ENCODE data around the gene OR10G3.
"Not testable (repeated sequence)": the region's sequence is repeated elsewhere in the genome, so short reads cannot be mapped to it uniquely, and the experiment has no call there.

Gene OR10G3, protein sequence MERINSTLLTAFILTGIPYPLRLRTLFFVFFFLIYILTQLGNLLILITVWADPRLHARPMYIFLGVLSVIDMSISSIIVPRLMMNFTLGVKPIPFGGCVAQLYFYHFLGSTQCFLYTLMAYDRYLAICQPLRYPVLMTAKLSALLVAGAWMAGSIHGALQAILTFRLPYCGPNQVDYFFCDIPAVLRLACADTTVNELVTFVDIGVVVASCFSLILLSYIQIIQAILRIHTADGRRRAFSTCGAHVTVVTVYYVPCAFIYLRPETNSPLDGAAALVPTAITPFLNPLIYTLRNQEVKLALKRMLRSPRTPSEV

DNA sequence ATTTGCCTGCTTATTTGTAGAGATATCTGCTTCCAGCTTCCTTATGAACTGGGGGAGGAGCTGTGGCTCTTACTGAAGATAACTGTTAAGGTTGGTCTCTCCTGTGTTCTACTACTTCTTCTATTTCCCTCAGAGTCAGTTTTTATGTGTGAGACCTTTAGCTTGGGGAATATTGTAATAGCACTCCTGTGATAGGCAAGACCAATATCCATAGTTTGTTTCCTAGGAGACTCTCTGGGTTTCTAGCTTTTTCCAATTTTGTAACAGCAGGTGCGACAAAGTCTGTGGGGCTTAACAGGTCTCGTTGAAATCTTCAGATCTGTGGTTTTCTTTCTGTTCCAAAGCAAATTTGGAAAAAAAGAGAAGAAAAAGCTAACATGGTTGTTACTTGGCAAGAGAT is at the start of gene OR10G3:
OR10G3 (minus strand) TSS at position 101 of the 400 bp plus-strand sequence. CDS start 9,332 bp downstream, outside the sequence.
- FAIRE-seq: no peak

- FAIRE-seq: no peak
Observed at GRCh38 chr14:21626491-21627230, 46.8 kb upstream of the OR10G3 start.

- FAIRE-seq: no peak
Observed at GRCh38 chr14:21617614-21618013, 37.7 kb upstream of the OR10G3 start.

- no peak for FAIRE-seq
Observed at GRCh38 chr14:21614240-21614639, 34.4 kb upstream of the OR10G3 start.

- no peak for FAIRE-seq
Observed at GRCh38 chr14:21612324-21612723, 32.4 kb upstream of the OR10G3 start.

DNA sequence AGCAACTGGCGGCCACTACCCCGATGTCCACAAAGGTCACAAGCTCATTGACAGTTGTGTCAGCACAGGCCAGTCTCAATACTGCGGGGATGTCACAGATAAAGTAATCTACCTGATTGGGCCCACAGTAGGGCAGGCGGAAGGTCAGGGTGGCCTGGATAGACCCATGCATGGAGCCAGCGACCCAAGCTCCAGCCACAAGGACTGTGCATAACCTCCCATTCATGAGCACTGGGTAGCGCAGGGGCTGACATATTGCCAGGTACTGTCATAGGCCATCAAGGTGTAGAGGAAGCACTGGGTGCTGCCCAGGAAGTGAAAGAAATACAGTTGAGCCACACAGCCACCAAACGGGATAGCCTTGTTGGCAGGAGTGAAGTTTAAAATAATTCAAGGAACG is 22.3 kb upstream of the OR10G3 start:
- FAIRE-seq: not testable (repeated sequence)

GRCh38 chr14:21589317-21589716 is 9.4 kb upstream of the OR10G3 start:
- no peak for FAIRE-seq

GRCh38 chr14:21575661-21576060 is 4.2 kb downstream of the OR10G3 start:
- FAIRE-seq: no peak

DNA sequence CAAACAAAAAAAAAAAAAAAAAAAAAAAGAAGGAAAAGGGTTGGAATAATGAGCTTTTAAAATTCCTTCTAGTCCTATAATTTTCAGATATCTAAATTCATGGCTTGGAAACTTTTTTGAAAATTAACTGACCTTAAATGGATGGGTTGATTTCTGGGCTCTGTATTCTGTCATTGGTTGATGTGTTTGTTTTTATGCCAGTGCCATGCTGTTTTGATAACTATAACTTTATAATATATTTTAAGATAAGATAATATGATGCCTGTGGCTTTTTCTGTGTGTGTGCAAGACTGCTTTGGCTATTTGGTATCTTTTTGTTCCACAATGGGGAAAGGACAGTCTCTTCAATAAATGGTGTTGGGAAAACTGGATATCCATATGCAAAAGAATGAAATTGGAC is 7.3 kb downstream of the OR10G3 start:
- FAIRE-seq: no peak

DNA sequence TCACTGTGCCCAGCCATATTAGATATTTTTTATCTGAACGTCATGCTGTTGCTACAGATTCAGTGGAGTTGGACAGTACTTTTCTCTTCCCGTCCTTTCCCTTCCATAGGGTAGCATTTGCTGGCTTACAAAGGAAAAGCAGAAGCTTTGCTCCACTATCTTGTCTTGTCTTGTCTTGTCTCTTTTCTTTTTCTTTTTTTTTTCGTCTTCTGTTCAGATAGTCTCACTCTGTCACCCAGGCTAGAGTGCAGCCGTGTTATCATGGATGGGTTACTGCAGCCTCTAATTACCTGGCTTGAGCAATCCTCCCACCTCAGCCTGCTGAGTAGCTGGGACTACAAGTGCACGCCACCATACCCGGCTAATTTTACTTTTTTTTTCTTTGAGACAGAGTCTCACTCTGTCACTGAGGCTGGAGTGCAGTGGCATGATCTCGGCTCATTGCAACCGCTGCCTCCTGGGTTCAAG is 21.1 kb downstream of the OR10G3 start:
- FAIRE-seq: no peak

DNA sequence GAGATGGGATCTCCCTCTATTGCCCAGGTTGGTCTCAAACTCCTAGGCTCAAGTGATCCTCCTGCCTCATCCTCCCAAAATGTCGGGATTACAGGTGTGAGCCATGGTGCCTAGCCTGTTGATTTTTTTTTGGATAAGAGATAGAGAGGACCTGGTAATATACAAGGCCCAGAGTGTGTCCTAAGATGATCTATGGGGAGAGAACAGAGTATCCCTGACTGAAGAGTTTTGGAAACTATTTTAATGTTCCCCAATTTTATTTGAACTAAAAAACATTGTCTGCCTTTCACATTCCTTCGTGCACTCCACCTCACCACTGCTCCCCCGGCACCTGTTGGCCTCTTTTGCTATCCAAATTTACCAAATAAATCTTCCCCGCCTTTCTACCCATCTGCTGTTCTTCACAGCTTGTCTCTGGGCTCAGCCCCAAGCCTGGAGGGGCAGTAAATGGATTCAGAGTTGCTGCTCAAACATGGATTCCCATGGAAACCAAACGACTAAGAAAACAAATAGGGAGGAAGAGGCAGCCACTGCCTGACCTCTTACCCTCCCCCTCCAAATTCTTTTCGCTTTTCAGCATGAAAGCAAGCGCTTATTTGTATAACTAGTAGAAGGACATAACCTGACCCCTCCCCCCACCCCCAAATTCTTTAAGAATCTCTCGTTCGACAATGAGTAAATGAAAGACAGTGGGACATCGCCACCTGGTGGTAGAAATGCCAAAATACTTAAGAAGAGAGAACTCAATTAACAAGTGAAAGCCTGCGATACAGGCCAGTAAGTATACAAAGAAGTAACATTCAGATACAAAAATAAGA is 22.6 kb downstream of the OR10G3 start:
- FAIRE-seq: peak; percentile 95

- no peak for FAIRE-seq
Observed at GRCh38 chr14:21556378-21557083, 23.3 kb downstream of the OR10G3 start.

DNA sequence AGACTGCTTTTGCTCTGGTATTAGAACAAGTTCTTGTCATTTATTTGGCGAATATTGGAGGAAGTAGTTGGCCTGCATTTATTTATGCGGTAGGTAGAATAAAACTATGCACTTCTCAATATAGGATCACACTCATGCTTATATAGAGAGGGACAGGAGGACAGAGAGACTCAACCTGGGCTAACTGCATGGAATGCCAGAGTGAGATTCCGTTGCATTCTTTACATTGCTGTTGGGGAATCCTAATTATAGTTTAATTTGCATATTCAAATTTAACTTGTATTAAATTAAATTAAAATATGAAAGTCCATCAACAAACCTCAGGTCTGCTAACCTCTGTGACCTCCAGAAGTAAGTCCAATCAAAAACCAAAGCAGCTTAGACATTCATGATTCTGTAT is 26.6 kb downstream of the OR10G3 start:
- no peak for FAIRE-seq

GRCh38 chr14:21544588-21544987 is 35.3 kb downstream of the OR10G3 start:
- not testable (repeated sequence) for FAIRE-seq

DNA sequence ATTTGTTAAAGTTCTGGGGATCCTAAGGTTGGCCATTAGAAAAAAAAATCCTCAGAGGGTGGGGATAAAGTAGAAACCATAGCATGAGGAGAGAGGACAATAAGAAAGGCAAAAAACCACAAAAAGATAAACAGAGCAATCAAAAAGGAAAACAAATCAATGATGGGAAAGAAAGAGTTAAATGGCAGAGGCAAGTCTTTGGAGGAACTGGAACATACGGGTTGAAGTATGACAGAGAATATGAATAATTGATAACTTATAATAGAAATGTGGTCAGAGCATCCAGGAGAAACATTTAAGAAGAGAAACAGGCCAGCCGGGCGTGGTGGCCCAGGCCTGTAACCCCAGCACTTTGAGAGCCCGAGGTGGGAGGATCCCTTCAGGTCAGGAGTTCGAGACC is 35.9 kb downstream of the OR10G3 start:
- FAIRE-seq: no peak

DNA sequence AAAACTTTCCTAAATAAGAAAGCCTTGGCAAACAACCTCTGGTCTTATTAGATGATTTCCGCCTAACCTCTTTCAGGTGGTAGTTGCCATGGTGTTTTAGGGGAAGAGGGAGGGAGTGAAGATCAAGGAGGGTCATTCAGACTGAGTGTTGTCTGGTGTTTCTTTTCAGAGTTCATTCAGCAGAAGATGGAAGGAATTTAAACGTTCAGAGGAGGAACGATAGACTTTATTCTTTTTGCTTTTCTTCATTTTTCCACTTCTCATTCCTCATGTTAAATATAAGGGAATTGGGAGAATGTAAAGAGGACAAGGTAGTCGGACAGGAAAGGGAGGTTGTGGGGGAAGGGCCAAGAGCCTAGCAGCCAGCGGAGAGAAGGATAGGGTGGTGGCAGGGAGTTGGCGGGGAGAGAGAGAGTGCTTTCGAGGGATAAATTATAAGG is 36.3 kb downstream of the OR10G3 start:
- FAIRE-seq: no peak

DNA sequence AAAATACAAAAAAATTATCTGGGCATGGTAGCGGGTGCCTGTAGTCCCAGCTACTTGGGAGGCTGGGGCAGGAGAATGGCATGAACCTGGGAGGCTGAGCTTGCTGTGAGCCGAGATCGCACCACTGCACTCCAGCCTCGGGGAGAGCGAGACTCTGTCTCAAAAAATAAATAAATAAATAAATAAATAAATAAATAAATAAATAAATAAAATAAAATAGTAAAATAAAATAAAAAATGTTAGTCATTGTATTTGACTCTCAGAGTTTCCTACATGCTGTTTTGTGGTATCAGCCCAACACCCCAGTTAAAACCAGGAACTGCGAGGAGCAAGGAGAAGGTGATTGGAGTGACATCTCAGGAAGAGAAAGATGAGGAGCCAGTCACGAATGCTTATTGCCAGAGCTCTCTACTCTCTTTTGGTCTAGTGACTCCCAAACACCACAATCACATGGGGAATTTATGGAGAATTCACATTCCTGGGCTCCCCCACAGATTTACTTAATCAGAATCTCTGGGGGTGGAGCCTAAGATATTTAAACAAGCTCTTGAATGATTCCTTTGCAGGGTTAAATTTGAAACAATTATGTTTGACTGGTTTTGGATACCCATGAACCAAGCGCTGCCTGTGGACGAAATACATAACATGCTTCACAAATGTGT is 38.3 kb downstream of the OR10G3 start:
- FAIRE-seq: no peak

DNA sequence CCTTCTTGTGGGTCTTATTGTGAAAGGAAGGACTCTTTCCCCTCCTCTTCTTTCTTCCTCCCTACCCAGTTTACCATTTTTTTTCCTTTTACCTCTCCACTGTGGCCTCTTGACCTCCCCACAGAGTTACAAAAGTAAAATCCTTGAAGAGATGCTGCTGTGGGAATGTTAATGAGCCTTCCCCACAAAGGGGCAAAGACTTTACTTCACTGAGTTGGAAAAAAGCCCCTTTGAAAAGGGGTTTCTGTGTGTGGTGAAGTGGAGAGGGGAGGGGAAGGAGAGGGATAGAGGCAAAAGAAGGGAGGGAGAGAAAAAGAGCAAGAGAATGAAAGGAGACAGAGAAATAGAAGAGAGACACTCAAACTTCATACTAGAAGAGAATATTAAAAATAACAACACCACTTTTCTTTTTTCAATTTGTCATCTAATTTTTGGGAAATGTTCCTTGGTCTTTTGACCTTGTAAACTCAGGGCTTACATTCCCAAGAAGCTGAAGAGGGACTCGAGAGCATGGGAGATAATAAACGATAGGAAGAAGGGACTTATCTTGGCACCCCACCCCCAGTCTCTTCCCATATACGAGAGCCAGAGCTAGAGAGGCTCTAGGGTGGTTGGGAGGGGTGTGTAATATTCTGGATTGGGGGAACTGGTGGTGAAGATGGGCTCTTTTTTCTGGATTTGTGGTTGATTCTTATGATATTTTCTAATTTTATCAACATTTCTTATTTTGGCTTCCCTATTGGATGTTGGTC is 40.5 kb downstream of the OR10G3 start:
- FAIRE-seq: no peak

DNA sequence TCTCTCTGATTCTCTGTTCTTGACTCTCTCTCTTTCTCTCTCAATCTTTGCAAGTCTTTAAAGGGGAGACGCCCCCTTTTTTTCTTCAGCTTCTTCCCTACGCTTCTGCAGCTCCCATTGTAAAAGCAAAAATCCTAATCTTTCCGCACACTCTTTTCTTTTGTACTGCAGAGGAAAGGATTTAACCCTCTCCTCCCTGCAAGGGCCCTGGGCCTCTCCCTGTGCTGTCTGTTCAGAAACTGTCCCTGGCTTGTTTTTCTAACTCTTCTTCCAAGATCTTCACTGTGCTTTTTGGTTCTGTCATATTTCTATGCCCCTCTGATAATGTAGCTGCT is 42.8 kb downstream of the OR10G3 start:
- no peak for FAIRE-seq

GRCh38 chr14:21536418-21537089 is 43.3 kb downstream of the OR10G3 start:
- FAIRE-seq: no peak

All from islet of Langerhans (tissue), 1 donor.